Measurements from ENCODE around the gene STRIP1.
A peak's percentile ranks its signal among the peaks of the same experiment; 100 is the strongest.
"Not testable (repeated sequence)": the region's sequence is repeated elsewhere in the genome, so short reads cannot be mapped to it uniquely, and the experiment has no call there.

The STRIP1 gene

GRCh38 chr1:110007046-110007830 is 27.2 kb upstream of the STRIP1 start:
- DNase-seq (ENCODE audit: low read depth in 2 of 2) = no peak

GRCh38 chr1:110008971-110009565 is 25.4 kb upstream of the STRIP1 start:
- DNase-seq (ENCODE audit: low read depth in 2 of 2) = no peak

- no peak for DNase-seq (ENCODE audit: low read depth in 2 of 2)
Measured at GRCh38 chr1:110011527-110012041, 22.8 kb upstream of the STRIP1 start.

GRCh38 chr1:110012100-110012780 is 22.2 kb upstream of the STRIP1 start:
- DNase-seq (ENCODE audit: low read depth in 2 of 2) = no peak

- DNase-seq (ENCODE audit: low read depth in 2 of 2) = no peak
Measured at GRCh38 chr1:110017792-110018191, 16.6 kb upstream of the STRIP1 start.

GRCh38 chr1:110018396-110018795 is 16.0 kb upstream of the STRIP1 start:
- no peak for DNase-seq (ENCODE audit: low read depth in 2 of 2)

GRCh38 chr1:110019770-110020169 is 14.7 kb upstream of the STRIP1 start:
- DNase-seq (ENCODE audit: low read depth in 2 of 2) = no peak

GRCh38 chr1:110021285-110021684 is 13.1 kb upstream of the STRIP1 start:
- DNase-seq (ENCODE audit: low read depth in 2 of 2) = no peak

- no peak for DNase-seq (ENCODE audit: low read depth in 2 of 2)
Measured at GRCh38 chr1:110024613-110025012, 9.8 kb upstream of the STRIP1 start.

- not testable (repeated sequence) for DNase-seq (ENCODE audit: low read depth in 2 of 2)
Measured at GRCh38 chr1:110030687-110031086, 3.7 kb upstream of the STRIP1 start.

GRCh38 chr1:110032327-110032726 is 2.1 kb upstream of the STRIP1 start:
- no peak for DNase-seq (ENCODE audit: low read depth in 2 of 2)

GRCh38 chr1:110033421-110033820 is 1.0 kb upstream of the STRIP1 start:
- no peak for DNase-seq (ENCODE audit: low read depth in 2 of 2)

- no peak for DNase-seq (ENCODE audit: low read depth in 2 of 2)
Measured at GRCh38 chr1:110034040-110034450, 379 bp upstream of the STRIP1 start.

GRCh38 chr1:110035236-110035752 is 870 bp downstream of the STRIP1 start:
- no peak for DNase-seq (ENCODE audit: low read depth in 2 of 2)

GRCh38 chr1:110038271-110038670 is 3.8 kb downstream of the STRIP1 start:
- no peak for DNase-seq (ENCODE audit: low read depth in 2 of 2)

GRCh38 chr1:110039641-110040040 is 5.2 kb downstream of the STRIP1 start:
- no peak for DNase-seq (ENCODE audit: low read depth in 2 of 2)

- DNase-seq (ENCODE audit: low read depth in 2 of 2) = peak in 1 of 2 donors; percentile 19
Measured at GRCh38 chr1:110040548-110040947, 6.1 kb downstream of the STRIP1 start.

- no peak for DNase-seq (ENCODE audit: low read depth in 2 of 2)
Measured at GRCh38 chr1:110043016-110043415, 8.6 kb downstream of the STRIP1 start.

GRCh38 chr1:110047463-110047862 is 13.0 kb downstream of the STRIP1 start:
- DNase-seq (ENCODE audit: low read depth in 2 of 2) = no peak

GRCh38 chr1:110048240-110048639 is 13.8 kb downstream of the STRIP1 start:
- no peak for DNase-seq (ENCODE audit: low read depth in 2 of 2)

GRCh38 chr1:110048923-110049601 is 14.6 kb downstream of the STRIP1 start:
- DNase-seq (ENCODE audit: low read depth in 2 of 2) = no peak

All from stimulated activated CD8-positive, alpha-beta memory T cell treated with anti-CD3 and anti-CD28 coated beads, Interleukin-2, amount 100 ng/mL, for 48 hours (primary cell).